ENCODE measurements around the gene RYR3.

Gene RYR3

DNA sequence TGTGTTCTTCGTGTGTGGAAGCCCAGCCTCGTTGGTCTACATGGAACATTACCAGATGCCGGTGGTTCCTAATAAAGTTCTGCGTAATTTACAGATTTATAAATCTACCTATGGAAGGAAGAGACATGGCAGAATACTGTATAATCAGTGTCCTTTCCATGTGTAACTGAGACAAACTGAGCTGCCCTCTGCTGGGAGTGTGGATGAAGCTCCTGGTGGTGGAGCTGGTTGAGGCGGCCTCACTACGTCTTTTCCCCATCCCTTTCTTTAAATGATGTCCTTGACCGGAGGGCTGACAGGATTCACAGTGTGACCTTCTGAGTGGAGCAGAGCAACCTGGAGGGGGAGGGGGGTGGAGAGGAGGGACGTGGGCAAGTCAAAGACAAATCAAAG lies 390.5 kb downstream of the RYR3 start:
- no peak for DNase-seq (ENCODE audit: low read depth in 2 of 2)

DNA sequence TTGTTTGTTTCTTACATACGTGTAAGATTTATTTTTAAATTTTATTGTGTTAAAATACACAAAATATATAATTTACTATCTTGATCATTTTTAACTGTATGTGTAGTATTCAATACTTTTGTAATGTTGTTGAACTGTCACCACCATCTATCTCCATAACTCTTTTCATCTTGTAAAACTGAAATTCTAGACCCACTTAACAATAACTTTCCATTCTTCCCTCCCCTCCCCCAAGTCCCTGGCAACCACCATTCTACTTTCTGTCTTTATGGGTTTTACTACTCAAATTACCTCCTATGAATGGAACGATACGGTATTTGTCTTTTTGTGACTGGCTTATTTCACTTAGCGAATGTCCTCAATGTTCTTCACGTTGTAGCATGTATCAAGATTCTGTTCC lies 395.4 kb downstream of the RYR3 start:
- DNase-seq (ENCODE audit: low read depth in 2 of 2) = no peak

DNA sequence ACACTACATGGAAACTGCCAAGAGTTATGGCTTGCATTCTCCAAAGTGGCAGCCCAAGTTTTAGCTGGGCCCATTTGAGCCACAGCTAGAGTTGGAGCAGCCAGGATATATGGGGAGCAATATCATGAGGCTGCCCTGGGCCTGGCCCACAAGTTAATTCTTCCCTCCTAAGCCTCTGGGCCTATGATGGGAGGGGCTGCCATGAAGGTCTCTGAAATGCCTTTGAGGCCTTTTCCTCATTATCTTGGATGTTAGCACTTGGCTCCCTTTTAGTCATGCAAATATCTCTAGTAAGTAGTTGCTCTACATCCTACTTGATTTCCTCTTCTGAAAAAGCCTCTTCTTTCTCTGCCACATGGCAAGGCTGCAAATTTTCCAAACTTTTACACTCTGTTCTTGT lies 400.0 kb downstream of the RYR3 start:
- DNase-seq (ENCODE audit: low read depth in 2 of 2) = no peak

DNA sequence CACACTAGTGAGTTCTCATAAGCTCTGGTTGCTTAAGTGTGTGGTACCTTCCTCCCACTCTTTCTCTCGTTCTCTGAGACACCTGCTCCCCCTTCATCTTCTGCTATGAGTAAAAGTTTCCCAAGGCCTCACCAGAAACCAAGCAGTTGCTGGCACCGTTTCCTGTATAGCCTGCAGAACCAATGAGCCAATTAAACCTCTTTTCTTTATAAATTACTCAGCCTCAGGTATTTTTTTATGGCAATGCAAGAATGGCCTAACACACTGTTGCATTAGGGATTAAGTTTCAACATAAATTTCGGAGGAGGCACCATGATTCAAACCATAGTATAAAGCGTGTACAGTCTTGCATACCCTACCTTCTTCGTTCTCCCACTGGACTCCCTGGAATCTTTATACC lies 405.3 kb downstream of the RYR3 start:
- DNase-seq (ENCODE audit: low read depth in 2 of 2) = no peak

DNA sequence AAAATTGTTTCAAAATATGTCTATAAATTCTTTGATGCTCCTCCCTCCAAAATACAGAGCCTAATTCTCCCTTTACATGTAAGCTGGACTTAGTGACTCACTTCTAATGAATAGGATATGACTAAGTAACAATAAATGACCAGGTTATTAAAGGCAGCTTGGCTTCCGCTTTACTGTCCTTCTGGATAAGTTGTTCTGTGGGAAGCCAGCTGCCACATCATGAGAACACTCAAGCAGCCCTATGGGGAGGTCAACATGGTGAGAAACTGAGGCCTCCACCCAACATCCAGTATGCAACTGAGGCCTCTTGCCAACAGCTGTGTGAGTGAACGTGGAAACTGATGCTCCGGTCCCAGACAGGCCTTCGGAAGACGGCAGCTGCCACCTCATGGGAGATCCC lies 410.2 kb downstream of the RYR3 start:
- no peak for DNase-seq (ENCODE audit: low read depth in 2 of 2)

DNA sequence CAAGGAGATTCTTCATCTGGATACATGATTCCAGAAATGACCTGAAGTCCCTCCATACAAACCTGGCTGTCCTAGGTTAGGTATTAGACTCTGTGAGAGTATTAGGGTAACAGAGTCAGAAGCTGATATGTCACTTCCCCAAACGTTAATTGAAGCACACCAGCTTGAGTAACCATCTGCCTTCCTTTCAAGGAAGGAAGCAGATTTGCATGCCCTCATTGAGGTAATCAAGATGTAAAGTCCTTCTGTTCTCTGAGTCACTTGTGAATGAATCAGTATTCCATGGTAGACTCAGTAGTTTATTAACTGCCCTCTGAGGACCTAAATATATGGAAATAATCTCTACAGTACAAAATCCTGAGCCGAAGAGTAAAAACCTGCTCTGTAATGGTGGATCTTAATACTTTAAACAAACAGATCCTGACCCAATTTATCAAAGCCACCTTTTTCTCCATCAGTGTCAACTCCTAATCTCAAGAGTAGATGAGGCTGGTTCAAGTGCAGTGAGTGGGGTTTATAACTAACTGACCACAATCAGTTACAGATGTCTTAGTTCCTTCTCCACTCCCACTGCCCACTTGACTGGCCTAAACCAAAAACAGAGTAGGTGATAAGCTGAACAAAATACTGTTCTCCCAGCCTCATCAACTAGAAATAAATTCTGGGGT lies 411.4 kb downstream of the RYR3 start:
- no peak for DNase-seq (ENCODE audit: low read depth in 2 of 2)

DNA sequence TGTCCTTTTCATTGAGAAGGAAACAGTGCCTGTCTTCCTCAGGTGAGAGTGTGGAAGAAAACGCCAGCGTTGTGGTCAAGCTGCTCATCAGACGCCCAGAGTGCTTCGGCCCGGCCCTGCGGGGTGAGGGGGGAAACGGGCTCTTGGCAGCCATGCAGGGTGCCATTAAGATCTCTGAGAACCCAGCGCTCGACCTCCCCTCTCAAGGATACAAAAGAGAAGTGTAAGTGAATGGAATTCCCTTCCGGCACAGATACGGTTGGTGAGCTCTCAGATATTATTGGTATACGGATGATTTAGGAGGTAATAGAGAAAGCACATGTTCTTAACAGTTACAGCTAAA lies 411.9 kb downstream of the RYR3 start:
- no peak for DNase-seq (ENCODE audit: low read depth in 2 of 2)

DNA sequence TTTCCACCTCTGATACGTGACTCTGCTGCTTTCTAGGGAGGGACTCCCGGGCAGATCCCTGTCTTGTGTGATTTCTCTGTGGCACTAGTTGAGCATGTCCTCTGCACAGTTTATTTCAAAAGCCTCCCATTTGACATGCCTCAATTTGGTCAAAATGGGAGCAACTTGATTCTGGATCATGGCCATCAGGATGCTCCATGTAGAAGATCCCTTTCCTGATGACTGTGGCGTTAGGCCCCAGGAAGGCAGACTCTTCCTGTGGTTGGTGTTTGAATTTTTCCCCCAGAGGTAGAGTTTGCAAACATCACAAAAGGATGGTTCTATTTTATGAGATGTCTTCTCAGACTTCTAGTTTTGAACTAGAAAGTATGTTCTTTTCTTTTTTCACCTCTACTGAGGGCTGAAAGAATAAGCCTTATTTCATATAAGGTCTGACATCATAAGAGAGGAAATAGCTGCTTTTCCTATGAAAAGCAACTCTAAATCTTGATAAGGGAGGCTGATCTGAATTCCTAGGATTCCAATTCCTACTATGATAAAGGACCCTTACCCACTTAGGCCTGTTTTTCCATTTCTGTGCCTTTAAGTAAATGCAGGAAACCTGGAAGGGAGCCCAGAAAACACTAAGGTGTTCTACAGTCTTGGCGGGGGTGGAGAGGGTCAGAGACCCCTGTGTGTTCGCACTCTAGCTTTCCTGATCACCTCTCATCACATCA lies 413.7 kb downstream of the RYR3 start:
- DNase-seq (ENCODE audit: low read depth in 2 of 2) = no peak

DNA sequence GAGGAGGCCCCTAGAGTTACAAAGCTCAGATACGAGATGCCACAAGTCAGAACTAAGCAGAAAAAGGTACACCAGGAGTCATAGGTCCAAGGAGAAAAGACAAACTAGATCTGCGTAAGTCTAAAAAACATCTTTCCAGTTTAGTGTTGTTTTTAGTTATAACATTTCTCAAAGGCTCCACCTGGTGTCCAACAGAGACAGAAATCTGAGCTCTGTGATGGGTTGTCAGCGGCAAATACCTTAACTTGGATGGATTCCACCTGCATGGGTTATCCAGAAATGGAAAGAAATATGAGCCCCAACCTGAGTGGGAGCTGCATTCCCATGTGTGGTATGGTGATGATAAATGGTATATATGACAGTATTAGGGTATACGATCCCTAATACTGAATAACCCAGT lies 418.9 kb downstream of the RYR3 start:
- DNase-seq (ENCODE audit: low read depth in 2 of 2) = no peak

DNA sequence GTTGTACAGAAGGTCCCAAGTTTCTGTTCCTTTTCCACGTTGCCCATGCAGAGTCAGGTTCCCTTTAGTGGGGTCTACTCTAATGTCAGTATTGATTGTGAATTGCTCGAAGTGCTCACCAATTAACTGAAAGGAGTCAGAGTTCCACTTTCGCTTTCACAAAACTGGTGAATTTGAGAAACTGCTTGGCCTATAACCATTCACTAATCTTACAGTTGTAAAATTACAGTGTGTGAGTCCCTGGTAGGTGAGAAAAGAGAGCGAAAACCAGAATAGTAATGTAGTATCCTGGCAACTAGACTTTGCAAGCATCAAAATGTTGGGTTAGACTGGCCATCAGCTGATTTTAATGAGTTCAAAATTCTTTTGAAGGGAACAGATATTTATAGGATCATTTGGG lies 420.0 kb downstream of the RYR3 start:
- no peak for DNase-seq (ENCODE audit: low read depth in 2 of 2)

DNA sequence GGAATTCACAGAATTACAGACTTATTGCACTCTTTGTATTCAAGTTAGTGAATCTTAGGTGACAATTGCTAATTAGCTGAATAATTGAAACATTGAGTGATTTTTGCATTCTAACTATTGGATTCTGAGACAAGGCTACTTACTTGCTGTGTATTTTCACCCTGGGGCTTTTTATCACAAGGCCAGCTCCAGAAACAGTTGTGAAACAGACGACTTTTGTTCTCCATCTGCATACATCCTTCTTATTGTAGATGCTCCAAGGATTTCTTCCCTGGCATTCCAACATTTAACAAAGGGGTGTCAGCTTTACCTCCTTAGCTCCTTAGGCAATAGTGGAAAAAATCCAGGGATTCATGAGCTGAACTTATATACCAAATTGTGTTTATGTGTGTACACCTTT lies 424.4 kb downstream of the RYR3 start:
- DNase-seq (ENCODE audit: low read depth in 2 of 2) = no peak

DNA sequence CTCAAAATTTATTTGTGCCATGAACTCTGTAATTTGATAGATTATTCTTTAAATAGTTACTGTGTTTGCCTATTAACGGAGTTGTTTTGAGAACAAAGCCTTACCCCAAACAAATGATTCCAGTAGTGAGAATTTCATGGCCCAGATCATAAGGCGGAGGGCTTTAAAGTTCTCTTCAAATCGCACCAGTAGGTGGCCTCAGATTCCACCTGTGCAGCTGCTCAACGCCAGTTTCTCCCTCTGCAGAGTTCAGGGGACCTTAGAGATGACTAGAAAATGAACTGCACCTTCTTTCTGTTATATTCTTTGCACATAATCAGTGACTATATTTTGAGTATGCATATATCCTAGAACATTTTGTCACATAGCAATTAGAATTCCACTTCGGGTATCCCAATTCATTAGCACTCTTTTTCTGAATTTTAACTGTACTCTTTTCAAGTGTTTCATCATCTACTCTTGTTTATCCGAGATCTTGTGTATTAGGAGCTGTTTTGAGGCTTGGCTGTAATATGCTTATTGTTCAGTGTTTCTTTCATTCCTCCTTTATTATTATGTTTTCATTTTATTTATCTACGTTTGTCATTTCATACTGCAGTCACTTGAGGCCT lies 425.0 kb downstream of the RYR3 start:
- no peak for DNase-seq (ENCODE audit: low read depth in 2 of 2)

DNA sequence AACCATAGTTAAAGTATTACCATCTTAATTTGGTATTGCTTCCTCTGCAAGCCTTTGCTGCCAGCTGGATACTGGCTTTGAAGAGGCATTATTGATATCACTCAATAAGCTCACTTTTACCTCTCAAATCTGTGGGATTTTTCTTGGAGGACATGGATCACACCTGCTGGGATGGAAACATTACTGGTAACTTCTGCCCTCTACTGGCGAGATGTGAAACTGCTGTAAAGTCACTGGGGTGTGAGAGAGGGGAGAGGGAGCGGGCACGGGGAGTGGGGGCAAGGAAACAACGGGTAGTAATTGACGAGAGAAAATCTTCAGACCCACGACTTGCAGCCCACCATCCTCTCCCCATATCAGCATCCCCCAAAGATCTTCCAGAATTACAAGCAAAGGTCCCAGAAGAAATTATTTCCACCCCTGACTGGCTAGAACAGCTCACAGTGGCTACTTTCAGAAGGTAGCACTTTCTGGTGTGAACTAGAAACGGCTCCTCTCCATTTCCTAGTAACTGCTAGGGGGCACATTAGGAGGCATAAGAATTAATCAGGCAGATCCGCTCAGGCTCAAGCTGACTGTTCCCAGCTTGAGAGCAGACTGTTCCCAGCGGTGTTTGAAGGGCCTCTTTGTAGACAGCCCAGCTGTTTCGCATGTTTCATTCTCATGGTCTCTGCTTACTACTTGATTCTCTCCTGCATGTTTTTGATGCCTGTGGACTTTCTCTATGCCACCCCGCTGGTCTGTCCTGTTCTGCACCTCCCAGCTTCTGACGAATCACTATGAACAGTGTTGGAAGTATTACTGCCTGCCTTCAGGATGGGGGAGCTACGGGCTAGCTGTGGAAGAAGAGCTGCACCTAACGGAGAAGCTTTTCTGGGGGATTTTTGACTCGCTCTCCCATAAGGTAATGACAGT lies 427.2 kb downstream of the RYR3 start:
- no peak for DNase-seq (ENCODE audit: low read depth in 2 of 2)

DNA sequence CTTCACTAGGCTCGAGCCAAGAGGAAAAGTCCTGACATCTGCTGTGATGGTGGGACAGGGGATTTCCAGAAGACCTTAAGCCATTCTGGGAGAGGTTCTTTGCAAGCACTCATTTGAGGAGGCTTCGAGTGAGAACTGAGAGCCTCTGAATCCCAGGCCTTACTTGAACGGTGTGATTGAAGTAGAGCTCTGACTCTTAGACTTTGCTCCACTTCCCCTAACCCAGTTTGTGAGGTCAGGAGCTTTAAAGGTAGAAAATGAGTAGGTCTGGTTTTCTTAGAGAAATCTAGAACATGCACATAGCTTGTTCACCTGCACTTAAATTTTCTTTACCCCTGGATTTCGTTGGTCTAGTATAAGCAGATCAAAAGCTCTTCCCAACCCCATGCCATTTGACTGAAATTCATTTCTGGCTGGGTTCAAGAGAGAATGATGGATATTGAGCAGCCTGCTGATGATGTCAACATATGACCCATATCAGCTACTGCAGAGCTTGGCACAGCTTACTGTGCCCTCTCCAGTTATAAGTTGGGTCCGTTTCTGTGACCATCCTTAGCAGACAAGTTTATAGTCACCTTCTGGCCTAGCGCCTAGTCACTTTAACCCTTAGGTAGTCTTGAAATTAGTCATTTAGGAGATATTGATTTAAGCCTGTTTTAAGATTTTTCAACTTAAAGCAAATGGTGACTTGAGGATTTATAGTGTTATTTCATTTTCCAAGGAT lies 428.3 kb downstream of the RYR3 start:
- no peak for DNase-seq (ENCODE audit: low read depth in 2 of 2)

DNA sequence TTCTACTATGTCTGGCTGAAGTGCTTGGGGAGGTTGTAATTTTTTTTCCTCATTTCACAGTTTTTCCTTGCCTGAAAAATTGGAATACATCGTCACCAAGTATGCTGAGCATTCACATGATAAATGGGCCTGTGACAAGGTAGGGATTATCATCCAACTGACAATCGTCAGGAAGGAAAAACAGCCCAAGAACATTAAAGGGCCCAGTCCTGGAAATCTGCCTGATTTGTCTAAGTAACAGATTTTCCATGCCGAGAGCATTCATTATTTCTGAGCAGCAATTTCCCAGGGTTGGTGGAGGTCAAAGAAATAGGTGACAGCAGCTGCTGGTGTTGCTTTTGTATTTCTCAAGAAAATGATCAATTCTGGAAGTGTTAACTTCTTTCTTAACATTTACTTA lies 431.5 kb downstream of the RYR3 start:
- no peak for DNase-seq (ENCODE audit: low read depth in 2 of 2)

DNA sequence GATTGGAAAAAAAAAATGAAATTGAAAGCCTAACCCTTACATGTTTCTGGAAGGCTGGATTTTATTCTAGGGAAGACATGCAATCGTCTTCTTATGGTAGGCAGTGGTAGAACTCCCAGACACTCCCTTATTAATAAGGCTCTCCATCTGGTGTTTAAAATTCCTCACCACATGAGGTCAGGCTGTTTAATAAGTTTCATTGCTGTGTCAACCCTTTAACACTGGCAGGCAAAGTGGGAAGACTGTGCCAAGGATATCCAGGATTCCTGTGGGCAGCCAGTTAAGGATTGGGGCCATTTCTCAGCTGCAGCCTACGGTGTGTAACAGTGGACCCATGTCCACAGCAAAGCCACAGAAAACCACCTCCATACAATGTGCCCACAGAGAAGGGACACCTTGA lies 432.0 kb downstream of the RYR3 start:
- DNase-seq (ENCODE audit: low read depth in 2 of 2) = no peak

DNA sequence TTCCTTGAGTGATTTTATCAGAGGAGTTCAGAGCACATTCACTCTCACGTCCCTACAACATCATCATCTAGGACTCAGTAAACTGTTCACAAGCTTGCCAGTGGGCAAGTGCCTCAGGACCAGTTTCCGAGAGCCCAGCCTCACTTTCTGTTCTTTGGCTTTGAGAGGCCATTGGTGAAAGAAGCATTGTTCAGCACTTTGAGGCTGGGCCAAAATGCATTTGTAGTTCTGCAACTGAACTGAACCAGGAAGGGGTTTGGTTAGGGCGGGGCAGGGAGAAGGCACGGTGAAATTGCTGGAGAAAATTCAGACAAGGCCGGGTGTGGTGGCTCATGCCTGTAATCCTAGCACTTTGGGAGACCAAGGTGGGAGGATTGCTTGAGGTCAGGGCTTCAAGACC lies 435.4 kb downstream of the RYR3 start:
- DNase-seq (ENCODE audit: low read depth in 2 of 2) = no peak

DNA sequence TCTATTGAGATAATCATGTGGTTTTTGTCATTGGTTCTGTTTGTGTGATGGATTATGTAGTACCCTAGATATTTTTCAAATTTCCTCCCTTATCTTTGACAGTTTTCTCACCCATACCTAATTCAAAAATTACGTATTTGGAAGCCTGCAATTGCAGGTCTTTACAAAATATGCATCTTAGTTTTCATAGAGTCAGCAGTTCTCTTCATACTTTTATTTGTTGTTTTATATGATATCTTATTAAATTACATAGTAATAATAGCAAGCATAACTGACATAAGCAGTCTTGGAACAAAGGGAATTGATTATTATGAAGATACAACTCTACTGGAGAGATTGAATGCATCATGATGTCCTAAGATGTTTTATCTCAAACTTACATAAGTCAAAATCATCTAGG lies 442.2 kb downstream of the RYR3 start:
- no peak for DNase-seq (ENCODE audit: low read depth in 2 of 2)

DNA sequence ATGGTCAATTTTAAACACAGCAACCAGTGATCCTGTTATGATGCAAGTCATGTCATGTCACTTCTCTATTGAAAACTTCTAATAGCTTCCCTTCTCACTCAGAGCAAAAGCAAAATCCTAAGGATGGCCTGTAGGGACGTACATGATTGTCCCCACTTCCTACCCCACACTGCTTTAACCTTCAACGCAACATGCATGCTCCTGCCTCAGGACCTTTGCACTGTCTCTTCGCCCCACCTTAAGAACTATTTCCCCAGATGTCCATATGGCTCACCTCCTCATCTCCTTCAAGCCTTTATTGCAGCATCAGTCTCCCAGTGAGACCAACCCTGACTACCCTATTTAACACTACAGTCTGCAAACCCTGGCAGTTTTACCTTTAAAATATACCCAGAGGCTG lies 443.5 kb downstream of the RYR3 start:
- DNase-seq (ENCODE audit: low read depth in 2 of 2) = no peak

DNA sequence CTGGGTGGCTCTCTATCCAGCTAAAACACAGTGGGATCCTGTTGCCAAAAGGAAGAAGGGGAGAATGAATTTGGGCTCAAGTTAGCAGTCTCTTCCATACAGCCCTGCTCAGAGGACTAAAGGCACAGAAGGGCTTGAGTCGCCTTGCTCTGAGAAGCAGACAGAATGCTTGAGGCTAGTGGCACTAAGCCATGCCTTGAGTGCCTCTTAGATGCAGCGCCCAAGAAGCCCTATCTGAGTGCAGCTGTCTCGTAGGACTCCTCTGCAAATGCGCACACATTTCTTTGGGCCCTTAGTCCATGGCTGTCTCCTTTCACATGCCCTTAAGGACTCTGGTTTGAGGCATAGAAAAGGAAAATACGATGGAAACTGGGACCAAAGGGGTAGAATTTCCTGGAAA lies 446.2 kb downstream of the RYR3 start:
- DNase-seq (ENCODE audit: low read depth in 2 of 2) = no peak

DNA sequence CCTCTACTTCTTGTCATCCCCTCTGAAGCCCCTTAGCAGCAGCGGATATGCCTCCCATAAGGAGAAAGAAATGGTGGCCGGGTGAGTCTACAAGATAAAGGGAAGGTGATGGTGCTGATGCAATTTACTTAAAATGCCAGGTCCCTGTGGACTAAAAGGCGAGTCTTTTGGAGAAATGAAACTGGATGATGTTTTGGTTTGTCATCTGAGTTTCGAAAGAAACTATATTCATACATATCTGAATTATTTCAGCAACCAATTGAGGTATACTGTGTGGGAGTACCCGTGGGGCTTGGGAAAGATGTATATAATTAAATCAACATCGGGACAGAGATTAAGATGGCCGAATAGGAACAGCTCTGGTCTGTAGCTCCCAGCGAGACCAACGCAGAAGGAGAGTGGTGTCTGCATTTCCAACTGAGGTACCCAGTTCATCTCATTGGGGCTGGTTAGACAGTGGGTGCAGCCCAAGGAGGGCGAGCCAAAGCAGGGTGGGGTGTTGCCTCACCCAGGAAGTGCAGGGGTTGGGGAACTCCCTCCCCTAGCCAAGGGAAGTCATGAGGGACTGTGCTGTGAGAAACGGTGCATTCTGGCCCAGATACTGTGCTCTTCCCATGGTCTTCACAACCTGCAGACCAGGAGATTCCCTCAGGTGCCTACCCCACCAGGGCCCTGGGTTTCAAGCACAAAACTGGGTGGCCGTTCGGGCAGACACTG lies 446.9 kb downstream of the RYR3 start:
- DNase-seq (ENCODE audit: low read depth in 2 of 2) = no peak
